PC-9 (cell line): Measurements from ENCODE around the gene CCL22.

Experiments used
- CTCF ChIP-seq: fragments of 200-600 bp; sonication (generic); conservative IDR thresholded peaks from 2 replicates; pipeline ENCODE4 v1.6.1; 2017; ENCODE audit warnings: mixed run types, antibody characterized with exemption, mild to moderate bottlenecking, moderate library complexity
- EZH2 ChIP-seq: fragments of 200-600 bp; sonication (generic); IDR thresholded peaks from 2 replicates; pipeline ENCODE4 v1.8.0; 2017; ENCODE audit warnings: antibody characterized with exemption, low read depth

GRCh38 chr16:57358086-57358420 lies 530 bp upstream of the CCL22 start:
- no peak for TF ChIP-seq CTCF
- no peak for TF ChIP-seq EZH2
